Mammary epithelial cell (primary cell): Measurements from ENCODE around the gene KCNIP3.

ENCODE experiments used
- CTCF ChIP-seq, 2 donors: IDR thresholded peaks in 1 of 2; conservative IDR thresholded peaks in 1 of 2; 2 replicates each; pipeline ENCODE4 v1.5.1; 2011 to 2012; ENCODE audit warnings: inconsistent platforms in 2 of 2, low read length in 2 of 2, mild to moderate bottlenecking in 2 of 2, control low read depth in 1 of 2, low read depth in 1 of 2; ENCODE audit not compliant: insufficient read depth in 1 of 2; ENCODE audit errors: extremely low read depth in 1 of 2
- EZH2 ChIP-seq: IDR thresholded peaks from 2 replicates; pipeline ENCODE4 v1.6.1; 2012; ENCODE audit warnings: low read length, inconsistent platforms, borderline replicate concordance

- TF ChIP-seq CTCF (conservative IDR thresholded peaks at IDR 0.05 in 1 of 2, IDR thresholded peaks at IDR 0.05 in 1 of 2; ENCODE audit: extremely low read depth in 1 of 2, insufficient read depth in 1 of 2, low read depth in 1 of 2, low read length in 2 of 2) (no peak), EZH2 (no peak)
These were observed 45.6 kb downstream of the KCNIP3 start for GRCh38 chr2:95342556-95343320.
